ENCODE data around the gene GNPTAB. TPM values are rescaled to one million over a fixed set of nuclear protein-coding genes. Genes with fewer than 3 reads are reported as not detected.

The GNPTAB gene
- total RNA-seq, 1 experiment from 2014 or later: 25.4 TPM

- TF ChIP-seq ZNF281 (CRISPR knock-in tag; IDR thresholded peaks at IDR 0.05): no peak
- no peak for TF ChIP-seq ZNF121 (CRISPR knock-in tag; IDR thresholded peaks at IDR 0.05)
- TF ChIP-seq MYBL2 (CRISPR knock-in tag; IDR thresholded peaks at IDR 0.05): no peak
- TF ChIP-seq ZNF532 (CRISPR knock-in tag; IDR thresholded peaks at IDR 0.05; ENCODE audit: borderline replicate concordance): no peak
Observed at GRCh38 chr12:101729842-101730241, 100.9 kb downstream of the GNPTAB start (continued).

GRCh38 chr12:101727098-101727497 is 103.7 kb downstream of the GNPTAB start:
- no peak overlapping the region for H3K4me3 Mint-ChIP-seq
- DNase-seq (ENCODE audit: low spot score) (no peak), ATAC-seq (no peak)
- no peak overlapping the region for H3K27ac Mint-ChIP-seq
- ChIA-PET CTCF (no interaction called here), POLR2A (no interaction called here)
- TF ChIP-seq MYBL2 (CRISPR knock-in tag; IDR thresholded peaks at IDR 0.05) (no peak), ZNF219 (CRISPR knock-in tag; IDR thresholded peaks at IDR 0.05; ENCODE audit: borderline replicate concordance) (no peak), E2F1 (CRISPR knock-in tag; IDR thresholded peaks at IDR 0.05) (no peak), CDX4 (CRISPR knock-in tag; IDR thresholded peaks at IDR 0.05; ENCODE audit: borderline replicate concordance) (no peak), PRRX2 (CRISPR knock-in tag; IDR thresholded peaks at IDR 0.05) (no peak), ZNF423 (CRISPR knock-in tag; IDR thresholded peaks at IDR 0.05) (no peak), GRHL2 (CRISPR knock-in tag; IDR thresholded peaks at IDR 0.05; ENCODE audit: insufficient replicate concordance, severe bottlenecking) (no peak), FOXJ3 (CRISPR knock-in tag; IDR thresholded peaks at IDR 0.05; ENCODE audit: borderline replicate concordance) (no peak), IRF1 (CRISPR knock-in tag; IDR thresholded peaks at IDR 0.05) (no peak), SMAD4 (CRISPR knock-in tag; IDR thresholded peaks at IDR 0.05) (no peak), NR3C1 (CRISPR knock-in tag; conservative IDR thresholded peaks at IDR 0.05; ENCODE audit: low read depth) (no peak), ELF4 (CRISPR knock-in tag; IDR thresholded peaks at IDR 0.05; ENCODE audit: low read depth) (no peak), JUN (CRISPR knock-in tag; IDR thresholded peaks at IDR 0.05) (no peak), ZNF671 (CRISPR knock-in tag; IDR thresholded peaks at IDR 0.05) (no peak), TEAD4 (CRISPR knock-in tag; IDR thresholded peaks at IDR 0.05) (no peak), E2F5 (CRISPR knock-in tag; IDR thresholded peaks at IDR 0.05) (no peak), AFF4 (CRISPR knock-in tag; IDR thresholded peaks at IDR 0.05; ENCODE audit: borderline replicate concordance) (no peak)
- no peaks in the 10 kb centered on the region for H3K27me3 Mint-ChIP-seq (ENCODE audit: low read depth)
- no peaks in the 10 kb centered on the region for H3K4me1 Mint-ChIP-seq
- H3K36me3 Mint-ChIP-seq: no peaks in the 10 kb centered on the region
- H3K9me3 Mint-ChIP-seq: no peaks in the 10 kb centered on the region

Data from WTC11 (cell line).